Smooth muscle cell (in vitro differentiated cells): ENCODE measurements around the gene PRKAG2. TPM values are rescaled to one million over a fixed set of nuclear protein-coding genes. Genes with fewer than 3 reads are reported as not detected.

Source experiments
- DNase-seq: peaks from one replicate; lab custom pipeline; 2025; ENCODE audit not compliant: unreplicated experiment; lab: John Stamatoyannopoulos, UW
- H2AFZ ChIP-seq: fragments of 200-600 bp; sonication (generic); 2 replicates; pipeline ENCODE4 v1.6.0; 2016; ENCODE audit warnings: antibody characterized with exemption, low read depth, mild to moderate bottlenecking
- H3F3A ChIP-seq: fragments of 200-600 bp; sonication (generic); 2 replicates; pipeline ENCODE4 v1.6.0; 2017; ENCODE audit warnings: antibody characterized with exemption, low read depth
- H3K27ac ChIP-seq: fragments of 200-600 bp; sonication (generic); 2 replicates; pipeline ENCODE4 v1.5.1; 2016; ENCODE audit warnings: low read depth, mild to moderate bottlenecking
- H3K27me3 ChIP-seq: fragments of 200-600 bp; sonication (generic); 2 replicates; pipeline ENCODE4 v1.6.1; 2016; ENCODE audit warnings: low read depth, mild to moderate bottlenecking
- H3K36me3 ChIP-seq: fragments of 200-600 bp; sonication (generic); 2 replicates; pipeline ENCODE4 v1.5.1; 2016; ENCODE audit warnings: low read depth
- H3K4me1 ChIP-seq: fragments of 200-600 bp; sonication (generic); 2 replicates; pipeline ENCODE4 v1.5.1; 2016; ENCODE audit warnings: low read depth
- H3K4me2 ChIP-seq: fragments of 200-600 bp; sonication (generic); 2 replicates; pipeline ENCODE4 v1.6.0; 2016; ENCODE audit warnings: mild to moderate bottlenecking
- H3K4me3 ChIP-seq: fragments of 200-600 bp; sonication (generic); 2 replicates; pipeline ENCODE4 v1.5.1; 2016; ENCODE audit warnings: mild to moderate bottlenecking
- H3K79me2 ChIP-seq: fragments of 200-600 bp; sonication (generic); 2 replicates; pipeline ENCODE4 v1.6.0; 2016; ENCODE audit warnings: low read depth, mild to moderate bottlenecking
- H3K9ac ChIP-seq: fragments of 200-600 bp; sonication (generic); 2 replicates; pipeline ENCODE4 v1.6.0; 2016; ENCODE audit warnings: low read depth
- H3K9me3 ChIP-seq: fragments of 200-600 bp; sonication (generic); replicated peaks from 2 replicates; pipeline ENCODE4 v1.5.1; 2016; ENCODE audit warnings: low read depth
- H4K20me1 ChIP-seq: fragments of 200-600 bp; sonication (generic); 2 replicates; pipeline ENCODE4 v1.6.0; 2016; ENCODE audit warnings: low read depth
- WGBS: methylation state at CpG from one replicate; pipeline ENCODE4 v1.1.7; 2016; ENCODE audit warnings: low lambda C conversion rate; 5-methylcytosine and 5-hydroxymethylcytosine counted together
- polyA plus RNA-seq: library from polyadenylated mRNA; unstranded; fragments of >200 nt; fragmentation: Nextera tagmentation; extraction: Ambion mirVana; gene quantifications from 2 replicates; pipeline ENCODE4 v1.2.1, GENCODE V29; 2016
- total RNA-seq: library from RNA; depleted of rRNA; stranded (reverse); fragments of >200 nt; gene quantifications from 2 replicates; pipeline ENCODE4 v1.2.3, GENCODE V29; 2014
- TF ChIP-seq, protein P1 (sequence below): fragments of 200-600 bp; sonication (generic); IDR thresholded peaks from 2 replicates; pipeline ENCODE4 v1.5.1; 2017; ENCODE audit warnings: borderline replicate concordance, mild to moderate bottlenecking, antibody characterized with exemption; ENCODE audit not compliant: insufficient read depth, poor library complexity, severe bottlenecking

Gene PRKAG2
- total and polyA plus RNA-seq, 2 experiments from 2014 or later = 3.5 to 3.9 TPM

- no peak overlapping the region for H3K9ac ChIP-seq
- H3K4me2 ChIP-seq = no peak overlapping the region
- H3K79me2 ChIP-seq = no peaks in the 10 kb centered on the region
- no peaks in the 10 kb centered on the region for H4K20me1 ChIP-seq
- no peaks in the 10 kb centered on the region for H3K9me3 ChIP-seq
- no peak for DNase-seq
- H3K4me3 ChIP-seq = no peak overlapping the region
- WGBS = 73% methylated on average over 33 of the region's 33 CpGs
- peaks cover 20% of the 10 kb centered on the region for H3K4me1 ChIP-seq
- no peaks in the 10 kb centered on the region for H3F3A ChIP-seq
- TF ChIP-seq, protein P1, sequence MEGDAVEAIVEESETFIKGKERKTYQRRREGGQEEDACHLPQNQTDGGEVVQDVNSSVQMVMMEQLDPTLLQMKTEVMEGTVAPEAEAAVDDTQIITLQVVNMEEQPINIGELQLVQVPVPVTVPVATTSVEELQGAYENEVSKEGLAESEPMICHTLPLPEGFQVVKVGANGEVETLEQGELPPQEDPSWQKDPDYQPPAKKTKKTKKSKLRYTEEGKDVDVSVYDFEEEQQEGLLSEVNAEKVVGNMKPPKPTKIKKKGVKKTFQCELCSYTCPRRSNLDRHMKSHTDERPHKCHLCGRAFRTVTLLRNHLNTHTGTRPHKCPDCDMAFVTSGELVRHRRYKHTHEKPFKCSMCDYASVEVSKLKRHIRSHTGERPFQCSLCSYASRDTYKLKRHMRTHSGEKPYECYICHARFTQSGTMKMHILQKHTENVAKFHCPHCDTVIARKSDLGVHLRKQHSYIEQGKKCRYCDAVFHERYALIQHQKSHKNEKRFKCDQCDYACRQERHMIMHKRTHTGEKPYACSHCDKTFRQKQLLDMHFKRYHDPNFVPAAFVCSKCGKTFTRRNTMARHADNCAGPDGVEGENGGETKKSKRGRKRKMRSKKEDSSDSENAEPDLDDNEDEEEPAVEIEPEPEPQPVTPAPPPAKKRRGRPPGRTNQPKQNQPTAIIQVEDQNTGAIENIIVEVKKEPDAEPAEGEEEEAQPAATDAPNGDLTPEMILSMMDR = peak; percentile 13
- no peaks in the 10 kb centered on the region for H3K27me3 ChIP-seq
- no peak overlapping the region for H3K27ac ChIP-seq
- H3K36me3 ChIP-seq = no peaks in the 10 kb centered on the region
- no peak overlapping the region for H2AFZ ChIP-seq
These were observed 132.0 kb downstream of the PRKAG2 start for GRCh38 chr7:151744656-151745638.

- no peaks in the 10 kb centered on the region for H3K79me2 ChIP-seq
- H3K4me1 ChIP-seq = peaks cover 20% of the 10 kb centered on the region
- H3K27ac ChIP-seq = no peak overlapping the region
- H3K9me3 ChIP-seq = no peaks in the 10 kb centered on the region
- H2AFZ ChIP-seq = no peak overlapping the region
- no peak for DNase-seq
- H3K36me3 ChIP-seq = no peaks in the 10 kb centered on the region
- no peak overlapping the region for H3K4me3 ChIP-seq
- no peak overlapping the region for H3K4me2 ChIP-seq
- 95% methylated on average over 18 of the region's 18 CpGs for WGBS
- TF ChIP-seq, protein P1 = no peak
- no peak overlapping the region for H3K9ac ChIP-seq
- no peaks in the 10 kb centered on the region for H4K20me1 ChIP-seq
- H3F3A ChIP-seq = no peaks in the 10 kb centered on the region
- H3K27me3 ChIP-seq = no peaks in the 10 kb centered on the region
These were observed 132.8 kb downstream of the PRKAG2 start for GRCh38 chr7:151744051-151744580.

DNA sequence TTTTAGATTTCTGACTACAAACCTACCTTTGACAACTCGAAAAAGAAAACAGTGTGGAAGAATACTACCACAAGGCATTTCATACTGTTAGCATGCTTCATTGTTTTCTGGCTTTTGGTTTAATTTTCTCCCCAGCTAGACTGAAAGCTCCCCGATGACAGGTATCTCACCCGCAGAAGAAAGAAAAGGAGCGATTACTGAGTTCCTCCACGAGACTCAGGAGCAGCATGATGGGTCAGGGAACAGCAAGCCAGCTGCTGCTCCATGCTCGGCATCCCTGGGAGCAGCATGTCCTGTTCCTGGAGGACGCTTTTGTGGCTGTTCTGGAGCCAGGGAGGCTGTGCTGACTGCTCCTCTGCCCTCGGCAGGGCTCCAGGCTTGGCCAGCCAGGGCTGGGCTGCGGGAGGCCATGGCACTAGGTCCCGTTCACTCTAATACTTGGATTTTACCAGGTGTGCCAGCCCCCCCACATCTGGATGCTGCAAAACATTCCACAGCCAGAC is 133.4 kb downstream of the PRKAG2 start:
- no peak for DNase-seq
- 82% methylated on average over 10 of the region's 10 CpGs for WGBS
- TF ChIP-seq, protein P1 = no peak
- H3K4me2 ChIP-seq = no peak overlapping the region
- no peak overlapping the region for H2AFZ ChIP-seq
- no peaks in the 10 kb centered on the region for H4K20me1 ChIP-seq
- H3K9me3 ChIP-seq = no peaks in the 10 kb centered on the region
- H3K27ac ChIP-seq = no peak overlapping the region
- H3K4me1 ChIP-seq = peaks cover 20% of the 10 kb centered on the region
- H3K27me3 ChIP-seq = no peaks in the 10 kb centered on the region
- no peaks in the 10 kb centered on the region for H3F3A ChIP-seq
- no peaks in the 10 kb centered on the region for H3K79me2 ChIP-seq
- no peak overlapping the region for H3K4me3 ChIP-seq
- no peak overlapping the region for H3K9ac ChIP-seq
- no peaks in the 10 kb centered on the region for H3K36me3 ChIP-seq
